Hepatocyte (in vitro differentiated cells): ENCODE data around the gene COL5A1. TPM values are rescaled to one million over a fixed set of nuclear protein-coding genes. Genes with fewer than 3 reads are reported as not detected.

Experiments
- DNase-seq: peaks from one replicate; pipeline ENCODE4 v3.0.0-alpha.2; 2016; ENCODE audit warnings: low spot score
- H2AFZ ChIP-seq: fragments of 200-600 bp; sonication (generic); 2 replicates; pipeline ENCODE4 v1.6.0; 2016; ENCODE audit warnings: antibody characterized with exemption, mild to moderate bottlenecking
- H3K27ac ChIP-seq: fragments of 200-600 bp; sonication (generic); 2 replicates; pipeline ENCODE4 v1.5.1; 2016; ENCODE audit warnings: mild to moderate bottlenecking
- H3K27me3 ChIP-seq: fragments of 200-600 bp; sonication (generic); 2 replicates; pipeline ENCODE4 v1.6.1; 2016
- H3K36me3 ChIP-seq: fragments of 200-600 bp; sonication (generic); replicated peaks from 2 replicates; pipeline ENCODE4 v1.5.1; 2016; ENCODE audit warnings: low read depth; ENCODE audit not compliant: insufficient read depth
- H3K4me1 ChIP-seq: fragments of 200-600 bp; sonication (generic); 2 replicates; pipeline ENCODE4 v1.5.1; 2016; ENCODE audit warnings: mild to moderate bottlenecking, moderate library complexity; ENCODE audit not compliant: insufficient read depth
- H3K4me2 ChIP-seq: fragments of 200-600 bp; sonication (generic); 2 replicates; pipeline ENCODE4 v1.6.0; 2016
- H3K4me3 ChIP-seq: fragments of 200-600 bp; sonication (generic); 2 replicates; pipeline ENCODE4 v1.5.1; 2016; ENCODE audit warnings: mild to moderate bottlenecking
- H3K79me2 ChIP-seq: fragments of 200-600 bp; sonication (generic); 2 replicates; pipeline ENCODE4 v1.6.0; 2017; ENCODE audit warnings: mild to moderate bottlenecking
- H3K9me2 ChIP-seq: fragments of 200-600 bp; sonication (generic); replicated peaks from 2 replicates; pipeline ENCODE4 v1.6.0; 2017; ENCODE audit warnings: mild to moderate bottlenecking; ENCODE audit not compliant: insufficient read depth
- H3K9me3 ChIP-seq: fragments of 200-600 bp; sonication (generic); 2 replicates; pipeline ENCODE4 v1.5.1; 2016; ENCODE audit warnings: low read depth, mild to moderate bottlenecking
- H4K20me1 ChIP-seq: fragments of 200-600 bp; sonication (generic); 2 replicates; pipeline ENCODE4 v1.6.0; 2016; ENCODE audit warnings: mild to moderate bottlenecking; ENCODE audit not compliant: insufficient read depth, poor library complexity, severe bottlenecking
- EZH2 ChIP-seq: fragments of 200-600 bp; sonication (generic); IDR thresholded peaks from 2 replicates; pipeline ENCODE4 v1.6.1; 2016; ENCODE audit warnings: antibody characterized with exemption, mild to moderate bottlenecking, borderline replicate concordance
- EZH2phosphoT487 ChIP-seq: fragments of 200-600 bp; sonication (generic); IDR thresholded peaks from one replicate; pipeline ENCODE4 v1.6.1; 2018; ENCODE audit warnings: antibody characterized with exemption, mild to moderate bottlenecking, low read depth, moderate library complexity; ENCODE audit not compliant: unreplicated experiment, severe bottlenecking
- WGBS: methylation state at CpG from one replicate; pipeline ENCODE4 v1.1.6; 2016; ENCODE audit warnings: low lambda C conversion rate; ENCODE audit errors: missing lambda C conversion rate; 5-methylcytosine and 5-hydroxymethylcytosine counted together
- polyA plus RNA-seq: library from polyadenylated mRNA; unstranded; fragments of >200 nt; fragmentation: Nextera tagmentation; extraction: Ambion mirVana; gene quantifications from 2 replicates; pipeline ENCODE4 v1.2.1, GENCODE V29; 2016
- total RNA-seq: library from RNA; depleted of rRNA; stranded (reverse); fragments of >200 nt; gene quantifications from 2 replicates; pipeline ENCODE4 v1.2.3, GENCODE V29; 2014
- TF ChIP-seq, protein P1 (sequence below): fragments of 200-600 bp; sonication (generic); IDR thresholded peaks from 2 replicates; pipeline ENCODE4 v1.5.1; 2016; ENCODE audit warnings: antibody characterized with exemption, mild to moderate bottlenecking; ENCODE audit not compliant: poor library complexity

The COL5A1 gene
- total and polyA plus RNA-seq, 2 experiments from 2014 or later, result 342 to 347 TPM

DNA sequence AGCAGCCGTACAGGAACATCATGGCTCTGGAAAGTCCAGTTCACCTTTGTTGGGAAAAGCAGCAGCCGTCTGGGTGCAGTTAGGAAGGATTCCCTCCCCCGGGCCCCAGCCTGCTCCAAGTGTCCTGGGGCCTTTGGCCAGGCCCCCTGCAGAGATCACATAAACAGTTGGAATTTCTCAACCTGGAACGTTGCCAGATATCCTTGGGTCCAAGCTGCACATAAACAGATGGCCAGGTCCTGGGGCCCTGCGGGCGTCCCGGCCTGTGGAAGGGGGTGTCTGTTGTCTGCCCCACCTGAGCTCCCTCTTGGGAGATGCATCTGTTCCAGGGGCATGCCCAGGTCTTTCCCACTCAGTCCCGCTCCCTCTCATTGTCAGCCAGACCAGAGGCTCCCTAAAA is 92.7 kb downstream of the COL5A1 start:
- Histone ChIP-seq H3K4me1 (peaks cover 31% of the 10 kb centered on the region), H3K4me2 (peak overlapping the region; percentile 20), H3K27ac (peak overlapping the region; percentile 51), H3K9me3 (no peaks in the 10 kb centered on the region), H3K4me3 (no peak overlapping the region), H3K36me3 (no peaks in the 10 kb centered on the region), H3K27me3 (no peaks in the 10 kb centered on the region), H3K9me2 (no peaks in the 10 kb centered on the region), H2AFZ (no peak overlapping the region), H3K79me2 (peaks cover 3% of the 10 kb centered on the region), H4K20me1 (peaks cover 10% of the 10 kb centered on the region)
- WGBS, result 52% methylated on average over 8 of the region's 8 CpGs
- DNase-seq, result peak; percentile 54
- TF ChIP-seq, protein P1, sequence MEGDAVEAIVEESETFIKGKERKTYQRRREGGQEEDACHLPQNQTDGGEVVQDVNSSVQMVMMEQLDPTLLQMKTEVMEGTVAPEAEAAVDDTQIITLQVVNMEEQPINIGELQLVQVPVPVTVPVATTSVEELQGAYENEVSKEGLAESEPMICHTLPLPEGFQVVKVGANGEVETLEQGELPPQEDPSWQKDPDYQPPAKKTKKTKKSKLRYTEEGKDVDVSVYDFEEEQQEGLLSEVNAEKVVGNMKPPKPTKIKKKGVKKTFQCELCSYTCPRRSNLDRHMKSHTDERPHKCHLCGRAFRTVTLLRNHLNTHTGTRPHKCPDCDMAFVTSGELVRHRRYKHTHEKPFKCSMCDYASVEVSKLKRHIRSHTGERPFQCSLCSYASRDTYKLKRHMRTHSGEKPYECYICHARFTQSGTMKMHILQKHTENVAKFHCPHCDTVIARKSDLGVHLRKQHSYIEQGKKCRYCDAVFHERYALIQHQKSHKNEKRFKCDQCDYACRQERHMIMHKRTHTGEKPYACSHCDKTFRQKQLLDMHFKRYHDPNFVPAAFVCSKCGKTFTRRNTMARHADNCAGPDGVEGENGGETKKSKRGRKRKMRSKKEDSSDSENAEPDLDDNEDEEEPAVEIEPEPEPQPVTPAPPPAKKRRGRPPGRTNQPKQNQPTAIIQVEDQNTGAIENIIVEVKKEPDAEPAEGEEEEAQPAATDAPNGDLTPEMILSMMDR, result no peak
- no peak for TF ChIP-seq EZH2phosphoT487
- no peak for TF ChIP-seq EZH2

DNA sequence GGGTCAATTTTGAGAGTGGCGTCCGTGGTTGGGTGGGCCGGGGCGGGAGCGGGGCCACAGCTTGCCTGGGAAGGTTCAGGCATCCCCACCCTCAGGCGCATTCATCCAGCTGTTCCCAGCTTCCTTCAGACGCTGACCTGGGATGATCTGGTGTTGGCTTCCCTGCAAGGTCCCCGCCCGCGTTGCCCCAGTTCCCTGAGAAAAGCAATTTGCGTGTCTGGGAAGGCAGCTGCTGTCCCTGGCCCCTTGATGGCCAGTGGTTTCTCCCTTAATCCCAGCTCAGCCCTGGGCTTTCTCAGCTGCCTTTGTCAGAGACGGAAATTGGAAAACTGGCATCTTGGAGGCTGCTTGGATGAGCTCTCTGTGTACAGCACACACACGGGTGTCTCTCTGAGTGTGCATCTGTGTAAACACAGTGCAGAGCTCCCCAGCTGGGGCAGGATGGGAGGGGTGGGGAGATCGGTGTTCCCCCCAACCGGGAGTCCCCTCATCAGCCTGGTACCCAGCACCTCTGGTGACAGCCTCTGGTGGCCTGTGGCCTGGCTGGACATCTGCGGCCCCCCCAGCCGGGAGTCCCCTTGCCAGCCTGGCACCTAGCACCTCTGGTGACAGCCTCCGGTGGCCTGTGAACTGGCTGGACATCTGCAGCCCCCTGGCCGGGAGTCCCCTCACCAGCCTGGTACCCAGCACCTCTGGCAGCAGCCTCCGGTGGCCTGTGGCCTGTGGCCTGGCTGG is 94.0 kb downstream of the COL5A1 start:
- no peaks in the 10 kb centered on the region for H3K36me3 ChIP-seq
- H3K9me3 ChIP-seq, result no peaks in the 10 kb centered on the region
- no peak overlapping the region for H3K4me2 ChIP-seq
- H3K4me1 ChIP-seq, result peaks cover 31% of the 10 kb centered on the region
- H3K4me3 ChIP-seq, result no peak overlapping the region
- TF ChIP-seq EZH2, result no peak
- TF ChIP-seq, protein P1, result no peak
- no peak for TF ChIP-seq EZH2phosphoT487
- WGBS, result 62% methylated on average over 13 of the region's 20 CpGs
- no peaks in the 10 kb centered on the region for H3K9me2 ChIP-seq
- no peak overlapping the region for H2AFZ ChIP-seq
- peaks cover 10% of the 10 kb centered on the region for H4K20me1 ChIP-seq
- no peaks in the 10 kb centered on the region for H3K27me3 ChIP-seq
- H3K27ac ChIP-seq, result peak overlapping the region; percentile 43
- peaks cover 3% of the 10 kb centered on the region for H3K79me2 ChIP-seq
- DNase-seq, result peak; percentile 41

DNA sequence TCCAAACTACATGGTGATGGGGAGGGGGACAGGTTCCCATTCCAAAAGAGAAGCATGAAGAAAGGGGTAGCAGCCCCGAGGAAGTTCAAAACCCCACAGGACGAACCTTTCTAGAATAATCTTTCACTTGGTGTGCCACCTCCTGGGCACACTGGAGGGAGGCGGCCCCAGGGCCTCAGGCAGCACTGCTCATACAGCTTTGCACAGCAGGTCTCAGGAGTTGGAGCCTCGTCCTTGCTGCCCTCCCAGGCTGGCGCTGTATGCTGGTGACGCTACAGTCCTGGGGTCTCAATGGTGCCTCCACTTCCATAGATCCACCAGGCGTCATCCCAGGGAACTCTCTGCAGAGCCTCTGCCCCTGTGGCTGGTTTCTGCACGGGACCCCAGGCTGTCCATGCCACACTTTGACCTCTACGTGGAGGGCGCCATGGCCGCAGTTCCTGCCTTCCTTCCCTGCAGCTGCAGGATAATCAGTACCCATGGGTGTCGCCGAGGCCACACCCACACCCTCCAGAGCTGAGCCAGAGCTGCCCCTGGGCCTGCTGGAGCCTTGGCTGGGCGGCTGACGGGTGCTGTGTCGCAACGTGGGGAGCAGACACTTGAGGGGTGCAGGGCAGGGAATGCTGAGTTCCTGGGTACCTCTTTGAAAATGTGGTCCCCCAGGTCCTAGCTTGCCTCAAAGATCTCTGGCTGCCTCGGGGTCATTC is 95.3 kb downstream of the COL5A1 start:
- Histone ChIP-seq H3K4me1 (peaks cover 31% of the 10 kb centered on the region), H4K20me1 (peaks cover 10% of the 10 kb centered on the region), H3K9me2 (no peaks in the 10 kb centered on the region), H3K4me2 (no peak overlapping the region), H2AFZ (no peak overlapping the region), H3K9me3 (no peaks in the 10 kb centered on the region), H3K27ac (no peak overlapping the region), H3K27me3 (no peaks in the 10 kb centered on the region), H3K36me3 (no peaks in the 10 kb centered on the region), H3K79me2 (peaks cover 3% of the 10 kb centered on the region), H3K4me3 (no peak overlapping the region)
- 91% methylated on average over 18 of the region's 18 CpGs for WGBS
- no peak for DNase-seq
- TF ChIP-seq, protein P1, result no peak
- TF ChIP-seq EZH2 (no peak), EZH2phosphoT487 (no peak)
